NCI-H2196 (cell line): ENCODE results near the gene OSBPL3.
"Not testable (repeated sequence)": the region's sequence is repeated elsewhere in the genome, so short reads cannot be mapped to it uniquely, and the experiment has no call there.

Source experiments
- DNase-seq: peaks from one replicate; lab custom pipeline; 2025; ENCODE audit not compliant: unreplicated experiment; lab: John Stamatoyannopoulos, UW

The OSBPL3 gene

GRCh38 chr7:24808518-24808917 is 171.5 kb downstream of the OSBPL3 start:
- DNase-seq, result no peak

- no peak for DNase-seq
Observed at GRCh38 chr7:24802300-24802699, 177.7 kb downstream of the OSBPL3 start.

- DNase-seq, result no peak
Observed at GRCh38 chr7:24801883-24802282, 178.1 kb downstream of the OSBPL3 start.

DNA sequence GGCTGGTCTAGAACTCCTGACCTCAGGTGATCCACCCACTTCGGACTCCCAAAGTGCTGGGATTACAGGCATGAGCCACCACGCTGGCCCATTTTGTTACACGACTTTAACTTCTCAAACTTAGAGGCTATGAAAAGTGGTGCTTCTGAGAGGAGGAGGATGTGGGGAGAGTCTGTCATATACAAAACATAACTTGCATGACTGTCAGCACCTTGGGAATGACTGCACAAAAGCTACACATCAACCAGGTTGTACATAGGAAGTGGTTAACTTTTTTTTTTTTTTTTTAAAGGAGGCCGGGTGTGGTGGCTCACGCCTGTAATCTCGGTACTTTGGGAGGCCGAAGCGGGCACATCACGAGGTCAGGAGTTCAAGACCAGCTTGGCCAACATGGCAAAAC is 179.3 kb downstream of the OSBPL3 start:
- DNase-seq, result no peak

DNA sequence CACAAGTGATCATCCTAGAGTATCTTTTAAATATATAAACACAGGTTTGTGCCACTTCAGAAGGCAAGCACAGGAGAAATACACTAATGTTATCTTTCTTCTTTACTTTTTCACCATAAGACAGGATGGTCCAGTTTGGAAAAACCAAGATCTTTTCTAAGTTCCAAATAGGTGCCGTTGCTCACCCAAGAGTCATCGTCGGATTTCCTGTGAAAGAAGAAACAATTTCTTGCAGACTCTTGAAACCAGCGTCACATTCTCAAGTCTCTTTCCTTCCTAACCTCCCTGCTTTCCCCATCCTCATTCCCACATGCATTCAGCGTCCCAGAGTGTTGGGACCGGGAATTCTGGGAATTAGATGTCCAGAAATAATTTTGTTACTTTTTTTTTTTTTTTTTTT is 179.9 kb downstream of the OSBPL3 start:
- no peak for DNase-seq

- no peak for DNase-seq
Observed at GRCh38 chr7:24799506-24799905, 180.5 kb downstream of the OSBPL3 start.

- DNase-seq, result no peak
Observed at GRCh38 chr7:24798261-24798660, 181.7 kb downstream of the OSBPL3 start.

GRCh38 chr7:24797270-24797669 is 182.7 kb downstream of the OSBPL3 start:
- no peak for DNase-seq

- no peak for DNase-seq
Observed at GRCh38 chr7:24795407-24795767, 184.6 kb downstream of the OSBPL3 start.

- DNase-seq, result not testable (repeated sequence)
Observed at GRCh38 chr7:24794751-24795406, 185.1 kb downstream of the OSBPL3 start.

GRCh38 chr7:24793982-24794648 is 185.9 kb downstream of the OSBPL3 start:
- DNase-seq, result no peak

DNA sequence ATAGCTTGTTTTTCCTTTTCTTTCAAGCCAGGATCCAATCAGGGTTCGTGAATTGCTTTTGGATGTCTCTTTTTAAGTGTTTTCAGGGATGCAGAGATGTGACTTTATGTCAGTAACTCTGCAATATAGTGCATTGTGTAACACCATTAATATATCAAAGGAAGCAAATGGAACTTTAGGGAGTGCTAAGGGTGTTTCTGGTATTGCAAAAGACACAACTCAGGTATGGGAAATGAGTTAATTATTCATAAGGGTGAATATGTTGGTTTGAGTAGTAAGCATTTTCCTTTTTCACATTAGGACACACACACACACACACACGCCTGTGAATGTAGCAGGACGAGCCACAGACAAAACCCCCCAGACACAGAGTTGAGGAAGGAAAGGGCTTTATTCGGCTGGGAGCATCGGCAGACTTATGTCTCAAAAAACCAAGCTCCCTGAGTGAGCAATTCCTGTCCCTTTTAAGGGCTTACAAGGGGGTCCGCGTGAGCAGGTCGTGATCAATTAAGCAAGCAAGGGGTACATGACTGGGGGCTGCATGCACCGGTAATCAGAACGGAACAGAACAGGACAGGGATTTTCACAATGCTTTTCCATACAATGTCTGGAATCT is 190.9 kb downstream of the OSBPL3 start:
- no peak for DNase-seq

- no peak for DNase-seq
Observed at GRCh38 chr7:24788075-24788474, 191.9 kb downstream of the OSBPL3 start.

DNA sequence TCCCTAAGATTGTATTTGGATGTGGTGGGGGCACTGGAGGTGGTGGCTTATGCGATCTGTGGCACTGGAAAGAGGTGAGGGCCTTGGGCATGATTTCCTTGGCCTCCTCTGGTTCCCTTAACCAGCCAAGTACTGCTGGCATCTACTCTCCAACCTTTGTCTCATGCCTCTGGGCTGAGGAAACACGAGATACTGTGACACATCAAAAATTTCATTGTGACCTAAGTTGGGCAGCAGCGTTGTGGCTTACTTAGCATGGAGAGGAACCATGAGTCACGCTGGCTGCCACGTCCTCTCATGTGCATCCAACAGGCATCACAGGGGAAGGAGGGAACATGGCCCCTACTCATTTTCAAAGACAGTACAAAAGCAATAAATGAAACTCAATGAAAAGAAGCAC is 193.0 kb downstream of the OSBPL3 start:
- DNase-seq, result no peak

GRCh38 chr7:24786306-24786705 is 193.7 kb downstream of the OSBPL3 start:
- DNase-seq, result no peak

- no peak for DNase-seq
Observed at GRCh38 chr7:24784277-24784676, 195.7 kb downstream of the OSBPL3 start.

DNA sequence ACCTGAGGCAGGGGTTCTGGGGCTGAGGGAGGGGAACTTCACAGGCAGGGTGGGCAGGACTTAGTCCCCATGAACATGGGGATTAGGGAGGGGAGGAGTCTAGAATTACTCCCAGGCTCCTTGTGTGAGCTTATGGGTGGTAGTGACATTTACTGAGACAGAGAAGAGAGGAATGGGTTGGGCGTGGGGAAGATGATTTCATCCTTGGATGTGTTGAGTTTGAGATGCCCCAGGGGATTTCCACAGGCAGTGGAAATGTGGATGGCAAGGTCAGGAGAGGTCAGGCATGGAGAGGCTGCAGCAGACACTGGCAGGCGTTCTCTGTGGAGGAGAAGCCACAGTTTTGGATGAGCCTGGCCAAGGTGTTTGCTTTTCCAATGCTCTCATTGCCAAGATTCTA is 196.3 kb downstream of the OSBPL3 start:
- no peak for DNase-seq

GRCh38 chr7:24781106-24781505 is 198.9 kb downstream of the OSBPL3 start:
- no peak for DNase-seq

GRCh38 chr7:24779283-24779655 is 200.7 kb downstream of the OSBPL3 start:
- no peak for DNase-seq

DNA sequence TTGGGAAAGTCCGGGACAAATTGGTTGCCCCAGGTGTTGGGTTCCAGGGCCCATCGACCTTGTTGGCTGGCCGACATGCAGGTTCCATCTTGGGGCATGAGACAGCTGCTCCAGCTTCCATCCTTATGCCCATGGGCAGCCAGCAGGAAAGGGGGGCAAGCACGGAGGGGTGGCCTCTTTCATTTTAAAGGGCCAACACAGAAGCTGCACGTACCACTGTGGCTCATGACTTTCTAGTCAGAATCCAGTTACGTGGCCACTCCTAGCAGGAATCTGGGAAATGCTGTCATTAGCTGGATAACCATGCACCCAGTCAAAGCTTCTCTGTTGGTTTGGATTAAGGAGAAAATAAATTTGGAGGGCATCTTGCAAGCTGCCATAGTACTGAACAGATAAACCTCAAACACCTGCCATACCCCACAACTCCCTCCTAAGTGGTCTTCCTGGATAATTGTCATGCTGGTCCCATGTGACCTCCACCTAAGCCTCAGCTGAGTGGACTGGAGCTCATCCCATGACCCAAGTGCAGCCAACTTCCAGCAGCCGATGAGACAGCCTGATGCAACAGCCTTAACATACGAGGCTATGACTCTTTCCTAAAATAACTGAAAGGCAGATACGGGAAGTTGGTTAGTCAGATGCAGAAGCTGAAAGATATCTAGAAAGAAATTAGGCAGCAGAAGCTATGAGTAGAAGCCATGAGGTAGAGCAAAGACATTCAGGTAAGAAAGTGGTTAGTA is 201.3 kb downstream of the OSBPL3 start:
- DNase-seq, result no peak

DNA sequence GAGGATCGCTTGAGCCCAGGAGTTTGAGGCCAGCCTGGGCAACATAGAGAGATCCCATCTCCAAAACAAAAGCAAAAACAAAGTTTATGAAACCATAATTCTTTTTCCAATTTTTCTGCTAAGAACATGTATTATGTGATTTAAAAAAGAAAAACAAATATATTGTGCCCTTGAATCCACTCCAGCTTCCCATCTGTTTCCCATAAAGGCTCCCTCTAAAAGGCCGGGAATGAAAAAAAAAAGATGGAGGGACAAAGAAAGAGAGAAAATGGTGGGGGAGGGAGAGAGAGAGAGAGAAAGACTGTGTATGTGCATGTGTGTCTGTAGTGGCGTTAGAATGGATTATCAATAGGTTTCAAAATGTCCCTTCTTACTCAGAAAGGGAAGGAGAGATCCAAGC is 202.2 kb downstream of the OSBPL3 start:
- no peak for DNase-seq

GRCh38 chr7:24773646-24774045 is 206.3 kb downstream of the OSBPL3 start:
- DNase-seq, result no peak
